IMR-90 (cell line): ENCODE results near the gene GMPPB. TPM values are rescaled to one million over a fixed set of nuclear protein-coding genes. Genes with fewer than 3 reads are reported as not detected.

Experiments used
- ATAC-seq: fragments of 200-7000 bp; cut with Tn5 transposase; 2 replicates; pipeline ENCODE4 v1.9.1; 2020; ENCODE audit warnings: low read depth, mild to moderate bottlenecking, moderate library complexity
- Bru-seq: library from RNA; stranded (reverse); fragments of 400-500 nt; gene quantifications from one replicate; lab custom pipeline; 2021; lab: Mats Ljungman, UMichigan
- BruChase-seq, 2 experiments: library from RNA; stranded (reverse); fragments of 400-500 nt; gene quantifications; one replicate each; lab custom pipeline; 2021; lab: Mats Ljungman, UMichigan
- BruUV-seq: library from RNA; stranded (reverse); fragments of 400-500 nt; replicated peaks from 2 replicates; lab custom pipeline; 2021; lab: Mats Ljungman, UMichigan
- CTCF ChIA-PET: fragments of 300-600 bp; formaldehyde crosslinking; extraction: SDS; loops from one replicate; lab custom pipeline; 2021; ENCODE audit warnings: antibody characterized with exemption; lab: Yijun Ruan, JAX
- POLR2A ChIA-PET: fragments of 300-600 bp; sonication (Branson Sonifier 250); formaldehyde crosslinking; loops from one replicate; lab custom pipeline; 2022; ENCODE audit warnings: antibody characterized with exemption; ENCODE audit not compliant: unreplicated experiment; lab: Charles Lee
- DNase-seq: peaks from one replicate; pipeline ENCODE4 v3.0.0; 2013
- H2AFZ ChIP-seq: replicated peaks from 2 replicates; pipeline ENCODE3; 2013; ENCODE audit warnings: low read length, mild to moderate bottlenecking; ENCODE audit not compliant: poor library complexity
- H2AK5ac ChIP-seq: 2 replicates; pipeline ENCODE4 v1.6.1; 2013; ENCODE audit warnings: low read depth, low read length, inconsistent platforms
- H2AK9ac ChIP-seq: replicated peaks from 2 replicates; pipeline ENCODE3; 2013; ENCODE audit warnings: mild to moderate bottlenecking, low read depth, low read length, moderate library complexity; ENCODE audit not compliant: poor library complexity
- H2BK120ac ChIP-seq: 2 replicates; pipeline ENCODE4 v1.6.1; 2013; ENCODE audit warnings: low read depth, low read length, inconsistent platforms
- H2BK15ac ChIP-seq: 3 replicates; pipeline ENCODE4 v1.6.1; 2013; ENCODE audit warnings: low read depth, low read length, inconsistent platforms
- H2BK20ac ChIP-seq: 2 replicates; pipeline ENCODE4 v1.6.1; 2013; ENCODE audit warnings: low read depth, mild to moderate bottlenecking, inconsistent platforms, low read length, moderate library complexity
- H2BK5ac ChIP-seq: 2 replicates; pipeline ENCODE4 v1.6.1; 2013; ENCODE audit warnings: mild to moderate bottlenecking, low read depth, low read length, inconsistent platforms; ENCODE audit not compliant: poor library complexity, severe bottlenecking
- H3K14ac ChIP-seq: replicated peaks from 2 replicates; pipeline ENCODE4 v1.6.1; 2013; ENCODE audit warnings: low read depth, low read length, inconsistent platforms
- H3K18ac ChIP-seq: 2 replicates; pipeline ENCODE4 v1.6.1; 2013; ENCODE audit warnings: low read depth, low read length, control low read depth
- H3K23ac ChIP-seq: 2 replicates; pipeline ENCODE4 v1.6.1; 2013; ENCODE audit warnings: low read depth, low read length, inconsistent platforms
- H3K27ac ChIP-seq: 2 replicates; pipeline ENCODE4 v1.5.1; 2013; ENCODE audit warnings: mild to moderate bottlenecking, control low read depth, low read length; ENCODE audit not compliant: insufficient read depth
- H3K27me3 ChIP-seq: 2 replicates; pipeline ENCODE4 v1.6.1; 2013; ENCODE audit warnings: low read length; ENCODE audit not compliant: control insufficient read depth, insufficient read depth
- H3K36me3 ChIP-seq: 2 replicates; pipeline ENCODE4 v1.6.1; 2013; ENCODE audit warnings: low read length, mixed read lengths; ENCODE audit not compliant: control insufficient read depth, insufficient read depth
- H3K4ac ChIP-seq: 2 replicates; pipeline ENCODE4 v1.6.1; 2013; ENCODE audit warnings: low read depth, low read length, inconsistent platforms
- H3K4me1 ChIP-seq: 2 replicates; pipeline ENCODE4 v1.6.1; 2013; ENCODE audit warnings: low read length, mixed read lengths; ENCODE audit not compliant: control insufficient read depth, insufficient read depth
- H3K4me2 ChIP-seq: 2 replicates; pipeline ENCODE4 v1.6.1; 2013; ENCODE audit warnings: low read depth, mild to moderate bottlenecking, control low read depth, low read length, moderate library complexity
- H3K4me3 ChIP-seq: 2 replicates; pipeline ENCODE4 v1.5.1; 2013; ENCODE audit warnings: low read depth, mild to moderate bottlenecking, control low read depth, low read length, moderate library complexity; ENCODE audit not compliant: insufficient read depth
- H3K56ac ChIP-seq: 2 replicates; pipeline ENCODE4 v1.6.1; 2013; ENCODE audit warnings: low read length, inconsistent platforms; ENCODE audit not compliant: insufficient read depth; ENCODE audit errors: extremely low read depth
- H3K79me1 ChIP-seq, 2 experiments: 2 replicates each; pipeline ENCODE4 v1.6.1; 2013; ENCODE audit warnings: low read length in 2 of 2, inconsistent platforms in 1 of 2, low read depth in 1 of 2
- H3K9ac ChIP-seq: 2 replicates; pipeline ENCODE4 v1.6.1; 2013; ENCODE audit warnings: low read depth, low read length, control low read depth
- H3K9me1 ChIP-seq: 2 replicates; pipeline ENCODE4 v1.6.1; 2013; ENCODE audit warnings: low read length, inconsistent platforms; ENCODE audit not compliant: insufficient read depth
- H3K9me3 ChIP-seq: 2 replicates; pipeline ENCODE4 v1.6.1; 2013; ENCODE audit warnings: low read length; ENCODE audit not compliant: control insufficient read depth, insufficient read depth
- H4K20me1 ChIP-seq: 2 replicates; pipeline ENCODE4 v1.6.1; 2013; ENCODE audit warnings: low read length, inconsistent platforms; ENCODE audit not compliant: insufficient read depth
- H4K5ac ChIP-seq: 2 replicates; pipeline ENCODE4 v1.6.1; 2013; ENCODE audit warnings: mild to moderate bottlenecking, low read depth, low read length, control low read depth
- H4K8ac ChIP-seq, 2 experiments: 2 replicates each; pipeline ENCODE4 v1.6.1; 2013; ENCODE audit warnings: low read depth in 2 of 2, low read length in 2 of 2, control low read depth in 1 of 2, inconsistent platforms in 1 of 2
- H4K91ac ChIP-seq: 2 replicates; pipeline ENCODE4 v1.6.1; 2013; ENCODE audit warnings: low read depth, low read length, inconsistent platforms; ENCODE audit not compliant: insufficient read depth
- CHD1 ChIP-seq: IDR thresholded peaks from 2 replicates; pipeline ENCODE4 v1.6.1; 2012; ENCODE audit warnings: low read depth, low read length, improper control_type of control experiment
- MAZ ChIP-seq: IDR thresholded peaks from 2 replicates; pipeline ENCODE4 v1.6.1; 2012; ENCODE audit warnings: low read depth, mild to moderate bottlenecking, low read length, improper control_type of control experiment, moderate library complexity, borderline replicate concordance
- POLR2A ChIP-seq: IDR thresholded peaks from 2 replicates; pipeline ENCODE4 v1.6.1; 2012; ENCODE audit warnings: mild to moderate bottlenecking, low read depth, low read length
- RFX5 ChIP-seq: IDR thresholded peaks from 2 replicates; pipeline ENCODE4 v1.8.0; 2012; ENCODE audit warnings: low read depth, mild to moderate bottlenecking, low read length, moderate library complexity
- SMC3 ChIP-seq: fragments of 150-350 bp; IDR thresholded peaks from 2 replicates; pipeline ENCODE4 v1.6.1; 2016; ENCODE audit warnings: low read depth, mild to moderate bottlenecking, antibody characterized with exemption, low read length, moderate library complexity
- WGBS, 2 experiments: methylation state at CpG; one replicate each; pipeline versions ENCODE4 v1.1.5 to v1.1.7; 2013; ENCODE audit warnings: missing lambda C conversion rate in 2 of 2; ENCODE audit not compliant: insufficient read length in 1 of 2; ENCODE audit errors: extremely low coverage in 2 of 2; 5-methylcytosine and 5-hydroxymethylcytosine counted together
- dilution Hi-C: fragments of 300-500 bp; cut with HindIII; formaldehyde crosslinking; loops from one replicate; pipeline ENCODE4 v1.14.3; 2018; ENCODE audit warnings: low sequenced_read_pairs; ENCODE audit not compliant: unreplicated experiment
- in situ Hi-C: fragments of 300-500 bp; cut with MboI; formaldehyde crosslinking; loops from 3 replicates; pipeline ENCODE4 v1.14.3; 2019; ENCODE audit warnings: low sequenced_read_pairs, inconsistent platforms, mixed read lengths
- intact Hi-C: fragments of 100-400 bp; cut with micrococcal nuclease; formaldehyde crosslinking; loops from 2 replicates; pipeline ENCODE4 v1.10.0; 2022
- long read RNA-seq: library from polyadenylated mRNA; unstranded; transcript quantifications from one replicate; pipeline ENCODE4 v2.0.0, GENCODE V29; 2021; ENCODE audit not compliant: unreplicated experiment
- polyA plus RNA-seq, 3 experiments: library from polyadenylated mRNA; depleted of rRNA; stranded (reverse); fragments of >200 nt; gene quantifications; 2 replicates each; pipeline ENCODE4 v1.2.3, GENCODE V29; 2012; ENCODE audit warnings: low replicate concordance in 1 of 3
- total RNA-seq: library from RNA; depleted of rRNA; stranded (reverse); fragments of >200 nt; gene quantifications from 2 replicates; pipeline ENCODE4 v1.2.3, GENCODE V29; 2012; rRNA removed
- TF ChIP-seq, protein P1 (sequence below): fragments of 150-350 bp; IDR thresholded peaks from 2 replicates; pipeline ENCODE4 v1.6.1; 2017; ENCODE audit warnings: mild to moderate bottlenecking, antibody characterized with exemption, low read length, low read depth

Gene GMPPB
- total RNA-seq = 35.8 and 37.3 TPM in 2 replicates
- polyA plus RNA-seq (2012; rRNA removed) = 27.9 and 29.5 TPM in 2 replicates
- 20.4 and 33.3 TPM in 2 replicates for polyA plus RNA-seq (2012; cell fraction: cytosol; rRNA removed)
- polyA plus RNA-seq (2012; cell fraction: nucleus; rRNA removed; ENCODE audit: low replicate concordance) = 39.1 and 75.9 TPM in 2 replicates
- percentile 61 among the genes with signal in this experiment for Bru-seq, nascent RNA
- percentile 73 among the genes with signal in this experiment for BruChase-seq, experiment 1, labeled RNA remaining after a 6-hour chase
- percentile 79 among the genes with signal in this experiment for BruChase-seq, experiment 2, labeled RNA remaining after a 2-hour chase
- long read RNA-seq, full-length matches to known transcripts = 42 of 47 reads
- long read RNA-seq, partial matches to known transcripts = 0 of 47 reads
- long read RNA-seq, other reads (novel, unspliced or antisense) = 5 of 47 reads

DNA sequence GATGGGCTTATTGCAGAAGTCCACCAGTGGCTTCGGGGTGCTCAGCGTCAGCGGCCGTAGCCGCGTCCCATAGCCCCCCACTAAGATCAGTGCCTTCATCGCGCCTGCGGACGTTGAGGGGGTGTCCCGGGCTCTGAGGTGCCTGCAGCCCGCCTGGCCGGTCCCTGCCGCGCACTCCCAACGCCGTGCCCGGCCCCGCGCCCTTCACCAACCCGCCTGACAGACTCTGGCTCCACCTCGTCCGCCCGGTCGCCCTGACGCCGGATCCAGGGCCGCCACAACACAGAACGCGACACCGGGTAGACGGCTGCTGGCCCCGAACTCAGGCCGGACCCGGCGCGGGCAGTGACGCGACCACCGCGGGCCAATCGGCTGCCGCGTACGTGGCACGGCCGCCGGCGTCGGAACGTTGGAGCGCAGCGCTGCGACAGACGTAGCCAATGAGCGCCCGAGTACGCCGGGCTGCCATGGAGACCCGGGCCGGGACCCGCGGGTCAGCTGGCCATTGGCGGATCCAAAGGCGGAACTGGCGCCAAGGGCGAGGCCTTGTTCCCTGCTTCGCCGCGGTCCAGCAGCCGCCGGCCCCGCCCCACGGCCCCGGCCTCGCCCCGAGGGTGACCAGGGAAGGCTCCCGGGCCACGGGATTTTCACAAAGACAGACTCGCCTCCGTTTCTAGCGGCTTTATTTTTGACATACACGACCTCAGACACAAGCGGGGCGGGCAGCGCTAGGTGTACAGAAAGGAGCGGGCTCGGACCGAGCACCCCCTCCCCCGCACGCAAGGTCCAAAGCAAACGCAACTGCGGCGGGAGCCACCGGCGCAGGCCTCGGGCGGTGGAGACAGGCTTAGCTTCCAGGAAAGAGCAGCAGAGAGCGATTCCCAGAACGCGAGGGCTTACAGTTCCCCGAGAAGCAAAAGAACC lies at the start of gene GMPPB:
Gene GMPPB, minus strand, starts transcription at position 324 of the 924 bp plus-strand sequence. Its CDS starts 225 bp downstream, at position 99.
- H3K4me1 ChIP-seq = peaks cover 14% of the 10 kb centered on the region
- peak within 1 kb of the TSS; percentile 99 for H2AFZ ChIP-seq
- peak within 1 kb of the TSS; percentile 95 to 96 for H4K8ac ChIP-seq
- DNase-seq (peak; percentile 95), ATAC-seq (peak; percentile 85)
- BruUV-seq = no TSS peak
- H2AK9ac ChIP-seq = peak within 1 kb of the TSS; percentile 100
- POLR2A ChIA-PET = no interaction called here
- H4K91ac ChIP-seq = peak within 1 kb of the TSS; percentile 93
- H3K4ac ChIP-seq = peak within 1 kb of the TSS; percentile 88
- in situ Hi-C loops = no loop called here
- peak within 1 kb of the TSS; percentile 88 for H3K27ac ChIP-seq
- peak within 1 kb of the TSS; percentile 98 for H2AK5ac ChIP-seq
- H3K18ac ChIP-seq = no peak within 1 kb of the TSS
- H3K36me3 ChIP-seq = peaks cover 45% of the 10 kb centered on the region
- H4K5ac ChIP-seq = peak within 1 kb of the TSS; percentile 70
- intact Hi-C loops = no loop called here
- peaks cover 15 to 43% of the 10 kb centered on the region in 2 experiments; a peak in 3 of 4 replicates for H3K79me1 ChIP-seq
- H4K20me1 ChIP-seq = peaks cover 29% of the 10 kb centered on the region
- peak within 1 kb of the TSS; percentile 32 for H2BK120ac ChIP-seq
- H3K9ac ChIP-seq = peak within 1 kb of the TSS; percentile 91
- H3K4me3 ChIP-seq = peak within 1 kb of the TSS; percentile 85
- H3K14ac ChIP-seq = peak within 1 kb of the TSS; percentile 93
- peak within 1 kb of the TSS; percentile 82 for H2BK5ac ChIP-seq
- H2BK15ac ChIP-seq = no peak within 1 kb of the TSS
- CTCF ChIA-PET = no interaction called here
- H3K4me2 ChIP-seq = peak within 1 kb of the TSS; percentile 96
- H3K56ac ChIP-seq = peak within 1 kb of the TSS; percentile 82
- peak within 1 kb of the TSS; percentile 76 for H3K23ac ChIP-seq
- no peak within 1 kb of the TSS for H2BK20ac ChIP-seq
- no peaks in the 10 kb centered on the region for H3K9me3 ChIP-seq
- TF ChIP-seq RFX5 = peak; percentile 73
- TF ChIP-seq, protein P1, sequence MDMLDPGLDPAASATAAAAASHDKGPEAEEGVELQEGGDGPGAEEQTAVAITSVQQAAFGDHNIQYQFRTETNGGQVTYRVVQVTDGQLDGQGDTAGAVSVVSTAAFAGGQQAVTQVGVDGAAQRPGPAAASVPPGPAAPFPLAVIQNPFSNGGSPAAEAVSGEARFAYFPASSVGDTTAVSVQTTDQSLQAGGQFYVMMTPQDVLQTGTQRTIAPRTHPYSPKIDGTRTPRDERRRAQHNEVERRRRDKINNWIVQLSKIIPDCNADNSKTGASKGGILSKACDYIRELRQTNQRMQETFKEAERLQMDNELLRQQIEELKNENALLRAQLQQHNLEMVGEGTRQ = peak; percentile 68
- TF ChIP-seq POLR2A = peak; percentile 82
- no peak for TF ChIP-seq CHD1
- no peak for TF ChIP-seq SMC3
- TF ChIP-seq MAZ = peak; percentile 36; the same call in 1 of the 2 replicates
- H3K9me1 ChIP-seq = peaks cover 5% of the 10 kb centered on the region; the same call in 1 of the 2 replicates
- dilution Hi-C loops = no loop called here
- H3K27me3 ChIP-seq = no peaks in the 10 kb centered on the region
- 0% methylated on average over 59 of the region's 102 CpGs; no CpG with 5 or more reads in 1 of the 2 experiments for WGBS, 2 experiments
